Measurements from ENCODE around the gene HOXC10.

Gene HOXC10

DNA sequence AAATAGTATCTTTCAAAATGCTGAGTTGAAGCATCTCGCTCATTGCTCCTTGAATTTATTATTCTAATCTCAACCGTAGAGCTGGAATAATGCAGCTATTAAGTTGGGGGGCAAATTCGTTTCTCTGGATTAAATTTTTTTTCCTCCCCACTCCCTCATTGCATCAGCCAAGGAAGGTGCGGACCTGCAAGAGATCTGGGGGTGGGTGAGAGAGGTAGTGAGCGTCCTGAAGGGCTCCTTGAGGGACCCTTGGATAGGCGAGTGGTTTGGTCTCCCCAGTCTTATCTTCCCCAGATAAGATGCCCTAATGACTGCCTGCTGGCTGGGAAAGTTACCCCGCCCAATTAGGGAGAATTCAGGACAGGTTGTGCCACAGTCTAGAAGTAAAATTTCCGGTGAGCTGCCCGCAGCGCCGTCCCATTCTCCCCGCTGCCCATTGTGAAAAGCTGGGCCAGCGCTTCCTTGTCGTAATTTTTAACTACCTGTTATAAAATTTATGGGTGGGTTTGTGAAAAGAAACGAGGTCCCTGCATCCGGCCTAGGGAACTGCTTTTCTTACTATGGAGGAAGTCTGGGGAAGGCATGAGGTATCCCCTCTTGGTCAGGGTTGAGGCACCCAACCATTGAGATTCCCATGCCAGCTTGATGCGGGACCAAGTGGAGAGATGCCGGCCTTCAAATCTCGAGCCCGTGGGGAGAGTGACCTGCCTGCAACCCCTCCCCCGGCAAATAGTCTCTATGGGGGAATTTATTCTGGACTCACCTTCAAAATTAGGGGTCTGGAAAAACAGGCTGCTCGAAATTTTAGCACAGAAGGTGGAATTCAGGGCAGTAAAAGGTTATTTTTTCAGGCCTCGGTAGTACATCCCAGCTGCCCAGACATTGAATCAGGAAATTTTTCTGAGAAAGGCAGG lies 30.3 kb downstream of the HOXC10 start:
- FAIRE-seq (no peak), DNase-seq (ENCODE audit: low spot score) (no peak)

DNA sequence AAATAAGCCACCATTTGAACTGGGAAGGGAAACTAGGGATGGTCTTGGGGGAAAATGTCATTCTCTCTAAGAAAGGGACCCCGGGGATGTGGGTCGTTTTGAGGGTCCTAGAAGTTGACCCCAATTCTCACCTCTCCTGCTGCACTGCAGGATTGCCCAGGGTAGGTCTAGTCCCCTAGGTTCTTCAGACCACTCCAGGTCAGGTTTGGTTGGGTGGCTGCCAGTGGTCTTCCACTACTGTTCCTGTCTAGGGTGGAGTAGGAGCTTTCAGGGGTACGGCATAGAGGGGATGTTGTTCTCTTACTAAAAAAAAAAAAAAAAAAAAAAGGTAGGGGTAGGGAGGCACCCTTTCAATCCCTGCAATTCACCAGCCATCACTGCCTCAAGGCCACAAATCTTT lies 31.1 kb downstream of the HOXC10 start:
- FAIRE-seq (no peak), DNase-seq (ENCODE audit: low spot score) (no peak)

DNA sequence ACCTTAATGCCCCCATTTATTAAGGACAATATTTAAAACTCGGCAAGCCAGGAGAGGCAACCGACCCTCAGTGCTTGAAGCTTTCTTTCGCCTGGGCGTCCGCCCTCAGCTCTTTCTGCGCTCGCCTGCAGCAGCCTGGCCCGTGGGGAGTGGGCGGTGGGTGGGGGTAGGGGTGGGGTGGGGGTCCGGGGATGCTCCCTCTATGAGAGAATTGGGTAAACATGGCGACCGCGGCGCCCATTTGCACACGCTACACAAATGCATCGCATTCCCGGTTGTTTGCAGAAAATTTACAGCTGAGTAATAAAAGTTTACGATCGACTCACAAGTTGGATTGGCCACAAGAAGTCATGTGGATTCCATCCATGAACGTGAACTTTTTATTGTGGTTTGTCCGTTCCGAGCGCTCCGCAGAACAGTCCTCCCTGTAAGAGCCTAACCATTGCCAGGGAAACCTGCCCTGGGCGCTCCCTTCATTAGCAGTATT lies 31.6 kb downstream of the HOXC10 start:
- peak; percentile 70 for FAIRE-seq

DNA sequence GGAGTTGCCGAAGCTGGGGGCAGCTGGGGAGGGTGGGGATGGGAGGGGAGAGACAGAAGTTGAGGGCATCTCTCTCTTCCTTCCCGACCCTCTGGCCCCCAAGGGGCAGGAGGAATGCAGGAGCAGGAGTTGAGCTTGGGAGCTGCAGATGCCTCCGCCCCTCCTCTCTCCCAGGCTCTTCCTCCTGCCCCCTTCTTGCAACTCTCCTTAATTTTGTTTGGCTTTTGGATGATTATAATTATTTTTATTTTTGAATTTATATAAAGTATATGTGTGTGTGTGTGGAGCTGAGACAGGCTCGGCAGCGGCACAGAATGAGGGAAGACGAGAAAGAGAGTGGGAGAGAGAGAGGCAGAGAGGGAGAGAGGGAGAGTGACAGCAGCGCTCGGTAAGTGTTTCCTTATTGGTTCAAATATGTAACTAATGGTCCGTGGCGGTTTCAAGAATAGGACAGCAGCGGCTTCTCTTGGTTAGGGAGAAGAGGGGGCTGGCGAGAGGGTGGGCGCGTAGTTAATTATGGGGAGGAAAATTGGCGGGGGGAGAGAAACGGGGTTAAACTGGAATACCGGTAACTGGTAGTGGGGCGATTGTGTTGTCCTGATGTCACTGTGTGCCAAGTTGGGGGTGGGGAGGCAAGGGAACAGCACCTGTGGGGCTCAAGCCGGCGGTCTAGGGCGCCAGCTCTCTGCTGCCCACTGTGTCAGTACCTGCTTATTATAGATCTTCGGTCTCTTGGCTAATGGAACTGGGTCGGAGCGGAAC lies 32.3 kb downstream of the HOXC10 start:
- FAIRE-seq: no peak
- DNase-seq (ENCODE audit: low spot score): peak; percentile 50

More for the DNA sequence above, 31.6 kb downstream of the HOXC10 start:
- peak; percentile 68 for DNase-seq (ENCODE audit: low spot score)

DNA sequence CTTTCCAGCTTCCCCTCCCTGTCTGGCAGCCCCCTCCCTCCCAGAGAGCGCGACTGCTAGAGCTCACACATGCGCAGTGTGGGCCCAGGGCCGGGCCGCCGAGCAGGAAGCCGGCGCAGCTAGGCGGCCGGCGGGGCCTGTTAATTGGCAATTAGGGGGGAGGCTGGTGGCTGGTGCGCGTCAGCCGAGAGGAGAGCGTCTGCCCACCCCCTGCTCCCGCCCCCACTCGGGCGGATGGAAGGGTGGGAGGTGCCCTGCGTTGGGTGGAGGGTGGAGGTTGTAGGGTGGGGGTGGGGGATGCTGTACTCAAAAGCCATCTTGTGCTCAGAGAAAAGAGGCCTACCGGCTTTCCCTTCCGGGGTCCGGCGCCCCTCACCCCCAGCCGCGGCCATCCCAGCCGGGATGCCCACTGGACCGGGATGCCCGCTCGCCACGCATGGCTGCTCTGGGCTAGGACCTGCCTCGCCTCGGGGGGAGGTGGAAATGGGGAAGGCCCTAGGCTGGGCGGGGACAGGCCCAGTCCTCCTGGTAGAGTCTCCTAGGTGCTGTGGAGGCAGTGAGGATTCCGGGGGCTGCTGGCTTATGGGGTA lies 33.0 kb downstream of the HOXC10 start:
- FAIRE-seq (peak; percentile 16), DNase-seq (ENCODE audit: low spot score) (peak; percentile 84)

DNA sequence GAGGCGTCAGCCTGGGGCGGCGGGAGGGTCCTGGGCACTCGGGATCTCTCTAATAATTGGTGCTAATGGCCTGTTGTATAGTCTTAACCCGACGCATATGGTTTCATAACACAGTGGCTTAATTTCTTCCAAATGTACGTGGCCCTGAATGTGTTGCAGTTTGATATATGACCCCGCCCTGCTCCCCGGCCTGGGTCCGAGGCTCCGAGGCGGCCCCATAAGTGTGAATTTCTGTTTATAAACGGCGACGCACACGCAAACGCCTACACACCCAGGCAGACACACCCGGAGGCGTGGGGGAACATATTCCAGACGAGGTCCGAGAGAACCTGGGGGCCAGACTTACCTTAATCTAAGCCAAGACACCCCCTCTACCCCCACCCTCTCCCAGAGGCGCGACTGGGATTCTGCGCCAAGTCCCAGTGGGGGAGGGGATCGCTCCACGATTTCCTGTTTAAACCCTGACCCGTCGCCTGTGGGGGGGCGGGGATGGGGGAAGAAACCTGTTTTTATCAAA lies 33.6 kb downstream of the HOXC10 start:
- DNase-seq (ENCODE audit: low spot score) (peak; percentile 37), FAIRE-seq (no peak)

DNA sequence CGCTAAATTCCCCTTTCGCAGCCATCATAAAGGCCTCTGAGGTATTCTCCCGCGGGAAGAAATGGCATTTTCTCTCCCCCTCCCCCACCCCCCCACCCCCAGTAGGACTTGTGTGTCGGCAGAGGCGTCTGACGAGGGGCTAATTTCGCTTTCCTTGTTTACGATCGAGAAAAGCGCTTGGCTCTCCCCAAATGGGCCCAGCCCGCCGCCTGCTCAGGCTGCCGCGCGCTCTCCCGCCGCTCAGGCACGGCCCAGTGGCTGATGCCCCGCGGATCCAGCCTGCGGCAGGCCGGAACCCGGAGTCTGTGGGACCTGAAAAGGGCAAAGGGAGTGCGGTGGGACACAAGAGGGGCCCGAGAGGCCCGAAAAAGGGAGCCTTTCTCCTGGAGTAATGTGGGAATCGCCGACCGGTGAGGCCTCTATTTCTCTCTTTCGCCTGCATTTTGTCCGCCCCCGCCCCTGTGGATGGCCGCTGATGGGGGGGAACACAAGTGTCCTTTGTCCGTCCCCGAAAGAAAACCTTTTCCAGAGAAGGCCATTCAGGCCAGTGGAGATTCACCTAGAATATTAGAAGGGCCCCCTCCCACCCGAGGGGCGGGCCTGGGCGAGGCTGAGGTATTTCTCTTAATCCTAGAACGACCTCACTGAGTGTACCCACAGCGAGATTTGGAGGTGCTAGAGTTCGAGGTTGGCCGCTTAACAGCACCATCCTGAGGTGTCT lies 34.3 kb downstream of the HOXC10 start:
- no peak for DNase-seq (ENCODE audit: low spot score)
- FAIRE-seq: no peak

DNA sequence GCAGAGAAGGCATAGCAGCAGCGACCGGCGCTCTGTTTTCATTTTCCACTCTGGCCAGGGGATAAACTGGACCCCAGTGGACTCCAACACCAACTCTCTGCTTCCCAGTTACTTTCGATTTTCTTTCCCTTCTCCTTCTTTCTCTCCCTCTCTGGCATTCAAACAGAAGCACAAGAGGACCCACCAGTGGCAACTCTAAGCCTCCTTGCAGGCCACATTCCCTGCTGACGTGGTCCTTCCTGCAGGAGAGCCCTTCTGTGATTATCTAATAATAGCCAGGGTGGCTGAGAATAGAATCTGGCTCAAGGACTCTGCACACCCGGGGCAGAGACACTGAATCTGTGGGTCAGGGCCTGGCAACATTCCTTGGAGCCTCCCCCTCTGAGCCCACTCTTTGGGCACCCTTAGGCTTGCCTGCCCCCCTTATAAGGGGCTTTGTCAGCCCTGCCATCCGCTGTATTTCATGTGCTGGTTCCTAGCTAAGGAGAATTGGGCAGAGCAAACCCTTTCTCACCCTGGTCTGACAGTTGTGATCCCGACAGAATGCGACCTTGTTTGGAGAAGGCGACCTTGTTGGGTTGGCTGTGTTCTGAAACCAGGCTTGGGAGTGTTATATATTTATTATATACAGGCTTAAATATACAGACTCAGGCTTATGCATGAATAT lies 35.1 kb downstream of the HOXC10 start:
- DNase-seq (ENCODE audit: low spot score): peak; percentile 20
- FAIRE-seq: no peak

DNA sequence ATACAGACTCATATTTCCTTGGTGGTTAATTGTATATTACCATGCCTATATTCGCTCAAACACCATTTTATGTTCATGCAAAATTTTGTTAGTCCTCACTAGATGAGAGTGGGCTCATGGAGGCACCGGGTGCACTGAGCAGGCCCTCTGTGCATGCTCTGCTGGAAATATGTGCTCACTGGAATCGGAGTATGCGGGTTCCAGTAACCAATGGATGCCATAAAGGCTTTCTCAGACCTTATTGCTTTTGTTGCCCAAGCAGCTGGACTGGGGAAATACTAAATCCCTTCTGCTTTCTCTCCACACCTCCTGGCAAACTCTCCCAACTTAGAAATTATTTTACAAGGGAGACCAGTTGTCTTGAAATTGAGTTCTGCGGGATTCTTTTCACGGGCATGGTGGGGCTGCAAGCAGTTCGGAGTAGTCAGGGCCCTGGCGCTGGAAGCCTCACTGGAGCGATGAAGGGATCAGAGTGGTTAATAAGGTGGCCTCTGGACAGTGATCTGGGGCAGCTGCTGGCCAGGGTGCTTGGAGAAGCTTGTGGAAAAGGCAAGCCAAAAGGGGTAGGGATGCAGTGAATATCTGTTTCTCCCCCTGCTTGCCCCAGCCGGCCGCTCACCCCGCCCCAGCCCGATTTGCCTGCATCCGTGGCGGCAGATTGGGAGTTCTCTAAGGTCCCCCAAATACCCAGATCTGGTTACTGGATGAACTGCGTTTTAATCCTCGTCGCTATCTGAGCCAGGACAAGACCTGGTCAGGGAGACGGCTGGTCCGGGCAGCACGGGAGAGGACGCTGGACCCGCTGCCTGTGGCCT lies 35.9 kb downstream of the HOXC10 start:
- DNase-seq (ENCODE audit: low spot score) (no peak), FAIRE-seq (no peak)

DNA sequence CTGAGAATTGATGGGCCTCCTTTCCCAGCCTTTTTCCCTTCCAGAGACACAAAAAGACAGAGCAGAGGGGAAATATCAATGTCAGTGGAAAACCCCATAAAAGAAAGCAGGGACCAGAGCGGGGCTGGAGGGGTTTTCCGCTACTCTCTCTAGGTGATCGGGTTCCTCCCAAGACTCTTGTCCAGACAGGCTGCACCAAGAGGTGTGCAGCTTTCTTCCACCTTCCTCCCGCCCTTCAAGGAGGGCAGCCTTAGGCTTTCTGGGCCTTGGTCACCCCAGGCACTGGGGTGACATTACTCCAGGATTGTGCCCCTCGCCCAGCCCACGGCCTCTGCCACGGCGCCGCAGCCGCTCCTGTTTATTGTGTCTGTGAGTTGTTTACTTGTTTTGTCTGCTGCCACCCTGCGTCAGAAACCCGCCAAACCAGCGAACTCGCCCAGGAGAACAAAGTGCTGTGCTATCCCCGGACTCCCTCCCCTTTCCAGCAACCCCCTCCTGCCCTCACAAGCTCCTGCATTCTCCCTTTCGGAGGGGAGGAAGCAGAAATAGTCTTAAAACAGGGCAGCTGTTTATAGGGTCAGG lies 36.6 kb downstream of the HOXC10 start:
- DNase-seq (ENCODE audit: low spot score) (no peak), FAIRE-seq (no peak)

DNA sequence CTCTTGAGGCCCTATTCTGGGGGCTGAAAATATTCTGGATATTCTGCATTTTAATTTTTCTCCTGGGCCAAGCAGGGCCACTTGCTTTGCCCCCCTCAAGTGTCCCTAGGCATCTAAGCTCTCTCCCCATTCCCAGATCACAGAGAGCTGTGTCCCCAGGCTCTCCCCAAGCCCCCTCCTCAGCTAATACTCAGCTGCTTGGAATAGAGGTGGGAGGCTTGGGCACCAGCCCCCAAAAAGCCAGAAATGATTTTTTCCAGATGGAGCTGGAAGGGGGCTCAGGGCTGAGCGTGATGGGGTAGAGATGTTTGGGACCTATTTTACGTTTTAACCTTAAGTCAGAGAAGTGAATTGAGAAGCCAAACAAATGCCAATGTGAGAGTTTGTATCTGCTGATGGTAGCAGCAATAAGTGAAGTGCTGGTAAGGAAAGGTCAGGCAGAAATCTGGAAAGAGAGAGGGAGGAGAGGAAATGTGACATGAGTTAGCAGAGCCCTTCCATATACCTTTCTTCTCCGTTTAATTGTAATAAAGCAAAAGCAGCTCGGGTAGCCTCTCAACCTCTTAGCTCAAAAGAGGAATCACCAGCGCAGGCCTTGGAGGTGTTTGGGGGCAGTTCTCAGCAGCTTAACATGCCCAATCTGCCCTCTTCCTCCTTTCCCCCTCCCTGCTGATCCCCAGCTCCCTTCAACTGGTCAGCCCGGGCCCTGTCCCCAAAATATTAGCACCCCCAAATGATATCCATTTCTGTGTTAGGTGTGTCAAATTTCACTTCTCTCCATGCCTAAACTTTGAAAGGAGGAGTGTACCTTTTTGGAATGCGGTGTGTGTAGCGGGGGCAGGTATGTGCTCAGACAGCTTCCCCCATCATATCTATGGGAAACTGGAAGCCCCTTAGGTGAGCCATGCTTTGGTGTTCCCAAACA lies 38.3 kb downstream of the HOXC10 start:
- FAIRE-seq (no peak), DNase-seq (ENCODE audit: low spot score) (no peak)

DNA sequence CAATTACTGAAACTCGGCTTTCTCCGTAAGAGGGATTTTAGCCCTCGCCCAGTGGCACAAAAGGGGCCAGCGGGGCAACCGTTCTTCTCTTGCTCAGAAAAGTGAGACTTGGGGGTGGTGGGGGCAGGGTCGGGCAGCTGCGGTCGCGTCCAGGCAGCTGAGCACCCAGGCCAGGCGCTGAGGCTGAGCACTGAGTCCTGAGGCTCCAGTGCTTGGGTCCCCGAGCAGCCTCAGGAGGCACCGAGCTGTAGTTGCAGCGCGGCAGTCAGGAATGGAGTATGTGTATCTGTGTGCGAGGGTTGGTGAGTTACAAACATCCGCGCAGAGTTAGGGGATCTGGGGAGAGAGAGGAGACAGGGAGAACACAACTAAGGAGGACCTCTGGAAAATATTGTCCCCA lies 39.2 kb downstream of the HOXC10 start:
- DNase-seq (ENCODE audit: low spot score) (no peak), FAIRE-seq (no peak)

DNA sequence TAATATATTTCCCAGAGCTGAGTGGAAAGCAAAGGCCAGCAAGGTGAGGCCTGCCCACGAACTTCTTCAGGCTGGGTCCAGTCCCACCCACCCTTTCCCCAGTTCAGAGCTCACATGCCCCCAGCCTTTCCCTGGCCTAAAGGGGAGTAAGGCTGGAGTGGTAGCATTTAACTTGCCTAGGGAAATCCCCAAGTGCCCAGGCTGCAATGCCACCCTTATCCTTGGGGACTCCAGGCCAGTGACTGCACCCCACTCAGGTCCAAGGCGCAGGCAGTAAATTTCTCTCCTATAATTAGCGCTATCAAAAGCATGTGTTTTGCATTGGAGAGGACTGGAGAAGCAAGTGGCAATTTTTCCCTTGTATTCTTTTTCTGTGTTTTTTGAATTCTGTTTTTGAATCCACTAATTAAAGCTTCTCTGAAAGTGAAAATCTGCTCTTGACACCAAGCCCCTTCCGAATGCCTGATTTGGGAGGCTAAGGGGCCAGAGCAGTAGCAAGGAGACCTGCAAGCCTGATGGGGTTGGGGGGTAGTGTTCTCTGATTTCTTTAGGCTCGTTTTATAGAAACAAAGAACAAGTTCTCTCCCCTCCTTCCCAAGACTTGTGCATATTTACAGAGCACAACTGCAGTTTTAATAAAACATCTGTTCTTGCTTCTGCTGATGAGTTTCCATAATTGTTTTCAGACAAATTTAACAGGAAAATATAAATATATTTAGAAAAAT lies 39.8 kb downstream of the HOXC10 start:
- DNase-seq (ENCODE audit: low spot score) (no peak), FAIRE-seq (no peak)

DNA sequence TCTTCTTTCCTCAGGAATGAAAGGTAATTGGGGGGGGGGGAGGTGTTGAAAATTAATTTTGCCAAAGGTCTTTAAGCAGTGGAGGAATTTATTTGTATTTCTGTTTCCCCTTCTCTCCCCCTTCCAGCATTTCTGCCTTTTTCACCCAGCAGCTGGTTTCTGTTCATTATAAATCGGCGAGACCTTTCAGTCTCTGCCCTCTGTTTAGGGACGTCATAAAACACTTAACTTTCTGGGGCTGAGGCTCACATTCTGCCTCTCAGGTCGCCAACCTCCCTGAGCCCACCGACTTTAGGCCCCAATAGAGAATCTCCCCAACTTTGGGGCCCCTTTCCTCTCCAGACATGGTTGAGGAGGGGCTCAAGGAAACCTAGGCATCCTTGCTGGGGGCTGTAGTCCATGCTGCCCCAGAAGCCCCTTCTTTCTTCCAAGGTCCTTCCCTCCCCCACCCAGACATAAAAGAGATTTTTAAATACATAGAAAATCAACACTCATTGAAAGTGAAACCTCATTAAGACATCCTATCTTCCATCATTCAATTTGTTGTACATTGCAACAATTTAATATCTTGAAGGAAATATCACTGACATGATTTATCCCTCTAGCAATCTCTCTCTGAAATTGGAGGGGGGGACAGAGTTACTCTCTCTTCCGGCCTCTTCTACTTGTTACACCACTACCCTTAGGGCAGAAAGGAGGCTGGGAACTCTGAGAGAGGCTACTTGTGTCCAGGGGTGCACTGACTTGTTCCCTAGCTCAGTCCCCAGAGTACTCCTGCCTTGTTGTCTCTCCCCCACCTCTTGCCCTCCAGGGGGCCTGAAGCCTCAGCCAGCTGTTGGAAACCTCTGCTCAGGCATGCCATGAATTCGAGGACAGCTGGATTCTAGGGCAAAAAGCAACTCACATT lies 40.8 kb downstream of the HOXC10 start:
- DNase-seq (ENCODE audit: low spot score) (no peak), FAIRE-seq (no peak)

DNA sequence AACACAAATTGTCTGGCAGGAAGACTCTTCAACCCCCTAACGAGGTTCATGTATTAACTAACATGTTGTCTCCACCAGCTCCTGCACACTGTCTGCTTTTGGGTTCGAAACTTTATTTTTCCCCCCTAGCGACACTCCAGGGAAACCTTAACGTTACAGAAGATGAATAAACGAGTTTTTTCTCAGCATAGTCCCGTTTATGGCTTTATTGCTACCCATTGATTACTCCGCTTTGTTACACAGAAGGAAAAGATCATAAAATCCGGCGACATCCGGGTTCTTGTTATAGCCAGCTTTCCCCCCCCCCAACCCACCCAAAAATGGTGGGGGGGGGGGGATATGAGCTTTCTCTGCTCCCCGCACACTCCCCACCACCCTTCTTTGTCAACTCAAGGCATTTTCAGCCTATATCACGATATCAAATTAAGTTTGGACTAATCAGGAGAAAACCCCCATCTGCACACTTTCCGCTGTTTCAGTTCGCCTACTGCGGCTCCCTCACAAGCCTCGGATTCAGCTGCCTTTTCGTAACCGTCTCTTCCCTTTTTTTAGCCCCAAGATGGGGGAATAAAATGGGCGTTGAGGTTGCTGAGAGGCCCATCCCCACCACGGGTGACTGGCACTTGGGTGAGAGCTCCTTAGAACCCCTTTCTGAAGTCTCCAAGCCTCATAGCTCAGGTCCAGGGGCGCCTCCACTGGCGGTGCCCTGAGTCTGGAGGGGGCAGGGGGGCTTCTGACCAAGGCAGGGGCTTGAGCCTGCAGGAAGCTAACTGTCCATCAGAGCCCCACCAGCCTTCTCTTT lies 41.9 kb downstream of the HOXC10 start:
- FAIRE-seq (no peak), DNase-seq (ENCODE audit: low spot score) (no peak)

DNA sequence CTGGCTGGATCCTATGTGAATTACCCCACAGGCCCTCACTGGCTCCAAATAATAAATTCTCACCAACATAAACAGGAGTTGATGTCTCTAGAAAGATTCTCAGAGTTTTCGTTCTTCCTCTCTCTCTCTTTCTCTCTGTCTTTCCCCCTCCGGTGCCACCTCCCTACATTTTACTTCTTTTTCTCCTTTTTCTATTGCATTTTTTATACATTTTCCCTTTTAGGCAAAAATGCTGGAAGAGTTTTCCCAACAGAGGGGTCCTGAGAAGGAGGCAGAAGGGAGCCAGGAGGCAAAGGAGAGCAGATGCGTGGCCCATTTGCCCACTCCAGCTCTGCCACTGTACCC lies 42.5 kb downstream of the HOXC10 start:
- no peak for DNase-seq (ENCODE audit: low spot score)
- no peak for FAIRE-seq

Data from RCC 7860 (cell line).